Measurements from ENCODE around the gene KCNJ4.

Gene KCNJ4

GRCh38 chr22:38429499-38430068, 25.4 kb downstream of the KCNJ4 start:
- DNase-seq = no peak

GRCh38 chr22:38428714-38429113, 26.3 kb downstream of the KCNJ4 start:
- no peak for DNase-seq

- DNase-seq = no peak
These were observed 27.1 kb downstream of the KCNJ4 start for GRCh38 chr22:38427940-38428339.

- DNase-seq = no peak
These were observed 27.5 kb downstream of the KCNJ4 start for GRCh38 chr22:38427465-38427864.

GRCh38 chr22:38426628-38427027, 28.4 kb downstream of the KCNJ4 start:
- no peak for DNase-seq

GRCh38 chr22:38424525-38425080, 30.4 kb downstream of the KCNJ4 start:
- DNase-seq = no peak

GRCh38 chr22:38423512-38424503, 31.2 kb downstream of the KCNJ4 start:
- DNase-seq = no peak

GRCh38 chr22:38422611-38423511, 32.1 kb downstream of the KCNJ4 start:
- no peak for DNase-seq

- no peak for DNase-seq
These were observed 34.3 kb downstream of the KCNJ4 start for GRCh38 chr22:38420734-38421133.

GRCh38 chr22:38419858-38420160, 35.2 kb downstream of the KCNJ4 start:
- no peak for DNase-seq

- no peak for DNase-seq
These were observed 35.7 kb downstream of the KCNJ4 start for GRCh38 chr22:38419121-38419857.

GRCh38 chr22:38418589-38418988, 36.4 kb downstream of the KCNJ4 start:
- DNase-seq = no peak

GRCh38 chr22:38417252-38418060, 37.5 kb downstream of the KCNJ4 start:
- DNase-seq = no peak

GRCh38 chr22:38416621-38417251, 38.3 kb downstream of the KCNJ4 start:
- DNase-seq = no peak

- no peak for DNase-seq
These were observed 39.3 kb downstream of the KCNJ4 start for GRCh38 chr22:38415561-38416321.

GRCh38 chr22:38415046-38415445, 40.0 kb downstream of the KCNJ4 start:
- no peak for DNase-seq

GRCh38 chr22:38414009-38414395, 41.0 kb downstream of the KCNJ4 start:
- DNase-seq = no peak

- DNase-seq = no peak
These were observed 41.7 kb downstream of the KCNJ4 start for GRCh38 chr22:38413085-38414008.

Measured in T-helper 9 cell (primary cell).